Peyer's patch (tissue), 4 donors: ENCODE results near the gene PDGFA.

Experiments used
- POLR2A ChIP-seq, 2 donors: fragments of 450-650 bp; IDR thresholded peaks; one replicate each; pipeline ENCODE4 v1.5.1; 2017; ENCODE audit warnings: antibody characterized with exemption in 2 of 2, mild to moderate bottlenecking in 2 of 2, moderate library complexity in 2 of 2
- TF ChIP-seq, protein P1 (sequence below), 6 experiments: fragments of 450-650 bp in 4 of 6; fragments of 200-600 bp in 2 of 6; sonication (generic) in 1 of 6; IDR thresholded peaks; one replicate each; pipeline ENCODE4 v1.5.1; 2017 to 2019; ENCODE audit warnings: antibody characterized with exemption in 6 of 6, mild to moderate bottlenecking in 3 of 6, moderate library complexity in 1 of 6

DNA sequence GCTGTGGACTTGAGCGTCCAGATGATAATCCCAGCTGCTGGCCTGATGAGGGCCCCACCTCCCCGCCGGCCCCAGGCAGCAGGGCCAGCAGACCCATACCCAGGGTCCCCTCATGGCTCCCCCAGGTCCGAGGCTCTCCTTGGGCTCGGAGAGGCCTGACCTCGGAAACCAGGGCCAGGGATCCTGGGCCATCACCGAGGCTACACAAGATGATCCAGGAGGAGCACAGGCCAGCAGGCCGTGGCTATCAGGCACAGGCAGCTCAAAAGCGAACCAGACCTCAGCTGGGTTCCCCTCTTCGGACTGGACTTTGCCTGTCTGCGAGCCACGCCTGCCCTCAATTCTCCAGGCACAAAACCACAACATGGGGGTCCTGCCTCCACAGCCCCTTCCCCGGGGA is 17.4 kb downstream of the PDGFA start:
- TF ChIP-seq, protein P1, sequence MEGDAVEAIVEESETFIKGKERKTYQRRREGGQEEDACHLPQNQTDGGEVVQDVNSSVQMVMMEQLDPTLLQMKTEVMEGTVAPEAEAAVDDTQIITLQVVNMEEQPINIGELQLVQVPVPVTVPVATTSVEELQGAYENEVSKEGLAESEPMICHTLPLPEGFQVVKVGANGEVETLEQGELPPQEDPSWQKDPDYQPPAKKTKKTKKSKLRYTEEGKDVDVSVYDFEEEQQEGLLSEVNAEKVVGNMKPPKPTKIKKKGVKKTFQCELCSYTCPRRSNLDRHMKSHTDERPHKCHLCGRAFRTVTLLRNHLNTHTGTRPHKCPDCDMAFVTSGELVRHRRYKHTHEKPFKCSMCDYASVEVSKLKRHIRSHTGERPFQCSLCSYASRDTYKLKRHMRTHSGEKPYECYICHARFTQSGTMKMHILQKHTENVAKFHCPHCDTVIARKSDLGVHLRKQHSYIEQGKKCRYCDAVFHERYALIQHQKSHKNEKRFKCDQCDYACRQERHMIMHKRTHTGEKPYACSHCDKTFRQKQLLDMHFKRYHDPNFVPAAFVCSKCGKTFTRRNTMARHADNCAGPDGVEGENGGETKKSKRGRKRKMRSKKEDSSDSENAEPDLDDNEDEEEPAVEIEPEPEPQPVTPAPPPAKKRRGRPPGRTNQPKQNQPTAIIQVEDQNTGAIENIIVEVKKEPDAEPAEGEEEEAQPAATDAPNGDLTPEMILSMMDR (IDR thresholded peaks at IDR 0.05): no peak
- TF ChIP-seq POLR2A (IDR thresholded peaks at IDR 0.05): no peak
